Esophagus muscularis mucosa (tissue), 4 donors: ENCODE measurements around the gene SYNGAP1. TPM values are rescaled to one million over a fixed set of nuclear protein-coding genes. Genes with fewer than 3 reads are reported as not detected.

Source experiments
- DNase-seq: peaks from one replicate; pipeline ENCODE4 v3.0.0-alpha.2; 2017; ENCODE audit errors: extremely low spot score
- H3K27ac ChIP-seq, 4 donors: fragments of 200-600 bp; sonication (generic); replicated peaks in 1 of 4; 1 replicate in 3 of 4; 2 replicates in 1 of 4; pipeline ENCODE4 v1.5.1; 2016 to 2019; ENCODE audit warnings: mild to moderate bottlenecking in 1 of 4
- H3K27me3 ChIP-seq, 4 donors: fragments of 200-600 bp; sonication (generic); one replicate each; pipeline versions ENCODE4 v1.5.1 to v1.6.0; 2016 to 2019
- H3K36me3 ChIP-seq, 4 donors: fragments of 200-600 bp; sonication (generic); one replicate each; pipeline ENCODE4 v1.5.1; 2016 to 2019
- H3K4me1 ChIP-seq, 4 donors: fragments of 200-600 bp; sonication (generic); one replicate each; pipeline ENCODE4 v1.5.1; 2016 to 2019
- H3K4me3 ChIP-seq, 4 donors: fragments of 200-600 bp; sonication (generic); 1 replicate in 2 of 4; 2 replicates in 2 of 4; pipeline ENCODE4 v1.5.1; 2016 to 2019; ENCODE audit warnings: mild to moderate bottlenecking in 4 of 4, moderate library complexity in 1 of 4
- H3K9me3 ChIP-seq, 4 donors: fragments of 200-600 bp; sonication (generic); 1 replicate in 3 of 4; 2 replicates in 1 of 4; pipeline ENCODE4 v1.5.1; 2016 to 2019
- EP300 ChIP-seq: sonication (generic); formaldehyde crosslinking; IDR thresholded peaks from one replicate; pipeline ENCODE4 v1.6.1; 2017; ENCODE audit warnings: antibody characterized with exemption
- POLR2A ChIP-seq: fragments of 450-650 bp; IDR thresholded peaks from one replicate; pipeline ENCODE4 v1.6.1; 2017; ENCODE audit warnings: antibody characterized with exemption, moderate library complexity, mild to moderate bottlenecking, low read depth
- POLR2AphosphoS5 ChIP-seq, 2 donors: sonication (generic); formaldehyde crosslinking; IDR thresholded peaks; one replicate each; pipeline ENCODE4 v1.6.1; 2017; ENCODE audit warnings: antibody characterized with exemption in 2 of 2
- WGBS: methylation state at CpG from one replicate; pipeline ENCODE4 v1.1.5; 2018; 5-methylcytosine and 5-hydroxymethylcytosine counted together
- intact Hi-C: fragments of 100-400 bp; cut with DNase I; formaldehyde crosslinking; loops from one replicate; pipeline ENCODE4 v1.15.1; 2023
- total RNA-seq, 4 donors: library from RNA; depleted of rRNA; stranded (reverse); fragments of >200 nt; gene quantifications; one replicate each; pipeline versions ENCODE4 v1.1.0 to v1.2.1, GENCODE V29; 2016
- TF ChIP-seq, protein P1 (sequence below), 3 experiments: fragments of 200-600 bp in 2 of 3; fragments of 450-650 bp in 1 of 3; sonication (generic) in 2 of 3; IDR thresholded peaks; one replicate each; pipeline ENCODE4 v1.5.1; 2017 to 2019; ENCODE audit warnings: antibody characterized with exemption in 3 of 3, mild to moderate bottlenecking in 2 of 3, moderate library complexity in 1 of 3

Gene SYNGAP1
- total RNA-seq, 4 donors from 2014 or later: 8.0 to 17.6 (median 13.2) TPM

DNA sequence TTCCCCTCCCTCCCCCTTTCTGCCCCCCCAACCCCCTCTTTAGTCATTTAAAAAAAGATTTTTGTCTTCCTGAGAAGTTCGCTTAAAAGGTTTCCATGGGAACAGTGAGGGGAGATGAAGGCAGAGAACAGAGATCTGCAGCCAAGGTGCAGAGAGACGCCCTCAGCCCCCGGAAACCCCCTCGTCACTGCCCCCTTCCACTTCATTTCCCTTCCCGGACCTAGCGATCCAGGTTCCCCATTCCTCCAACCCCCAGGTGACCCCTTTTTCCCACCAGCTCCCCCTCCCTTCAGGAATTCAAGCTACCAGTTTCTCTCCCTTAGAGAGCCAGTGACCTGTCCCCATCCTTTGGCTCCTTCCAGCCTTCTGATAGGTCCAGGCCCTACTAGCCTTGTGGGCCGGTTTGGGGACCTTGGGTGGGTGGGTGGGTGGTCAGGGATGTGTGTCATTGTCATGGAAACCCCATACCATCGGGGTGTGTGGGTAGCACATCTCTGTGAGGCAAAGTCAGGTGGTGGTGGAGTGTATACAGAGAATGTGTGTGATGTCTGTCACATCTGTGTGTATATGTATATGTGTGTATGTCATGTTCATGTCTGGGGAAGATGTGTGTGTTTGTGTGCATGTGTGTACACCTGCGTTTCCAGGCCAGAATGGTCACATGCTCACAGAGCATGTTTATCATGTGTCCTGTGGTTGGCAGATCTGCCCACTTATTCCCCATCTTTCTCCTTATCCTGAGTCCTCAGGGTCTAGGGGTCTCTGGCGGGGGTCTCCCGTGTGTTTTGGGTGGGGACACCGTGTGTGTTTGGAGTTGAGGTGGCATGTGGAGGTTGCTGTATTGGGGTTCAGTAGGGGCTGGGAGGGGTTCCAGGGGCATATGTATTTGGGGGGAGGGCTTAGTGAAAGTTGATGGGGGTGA, 7.0 kb downstream of the SYNGAP1 start:
- Histone ChIP-seq H3K36me3 (no peaks in the 10 kb centered on the region), H3K4me3 (peak overlapping the region; percentile 62 to 75 (median 66)), H3K4me1 (peaks cover 53 to 80% (median 73%) of the 10 kb centered on the region in 4 donors), H3K27me3 (no peaks in the 10 kb centered on the region), H3K27ac (peak overlapping the region; percentile 89 to 95 (median 94)), H3K9me3 (no peaks in the 10 kb centered on the region)
- DNase-seq: no peak
- TF ChIP-seq, protein P1, sequence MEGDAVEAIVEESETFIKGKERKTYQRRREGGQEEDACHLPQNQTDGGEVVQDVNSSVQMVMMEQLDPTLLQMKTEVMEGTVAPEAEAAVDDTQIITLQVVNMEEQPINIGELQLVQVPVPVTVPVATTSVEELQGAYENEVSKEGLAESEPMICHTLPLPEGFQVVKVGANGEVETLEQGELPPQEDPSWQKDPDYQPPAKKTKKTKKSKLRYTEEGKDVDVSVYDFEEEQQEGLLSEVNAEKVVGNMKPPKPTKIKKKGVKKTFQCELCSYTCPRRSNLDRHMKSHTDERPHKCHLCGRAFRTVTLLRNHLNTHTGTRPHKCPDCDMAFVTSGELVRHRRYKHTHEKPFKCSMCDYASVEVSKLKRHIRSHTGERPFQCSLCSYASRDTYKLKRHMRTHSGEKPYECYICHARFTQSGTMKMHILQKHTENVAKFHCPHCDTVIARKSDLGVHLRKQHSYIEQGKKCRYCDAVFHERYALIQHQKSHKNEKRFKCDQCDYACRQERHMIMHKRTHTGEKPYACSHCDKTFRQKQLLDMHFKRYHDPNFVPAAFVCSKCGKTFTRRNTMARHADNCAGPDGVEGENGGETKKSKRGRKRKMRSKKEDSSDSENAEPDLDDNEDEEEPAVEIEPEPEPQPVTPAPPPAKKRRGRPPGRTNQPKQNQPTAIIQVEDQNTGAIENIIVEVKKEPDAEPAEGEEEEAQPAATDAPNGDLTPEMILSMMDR (IDR thresholded peaks at IDR 0.05): no peak
- 10% methylated on average over 12 of the region's 12 CpGs for WGBS
- intact Hi-C loops: loop anchor here (5.0 kb wide), 1 partner anchor 35 kb away; the partner anchor contains the start of gene KIFC1

DNA sequence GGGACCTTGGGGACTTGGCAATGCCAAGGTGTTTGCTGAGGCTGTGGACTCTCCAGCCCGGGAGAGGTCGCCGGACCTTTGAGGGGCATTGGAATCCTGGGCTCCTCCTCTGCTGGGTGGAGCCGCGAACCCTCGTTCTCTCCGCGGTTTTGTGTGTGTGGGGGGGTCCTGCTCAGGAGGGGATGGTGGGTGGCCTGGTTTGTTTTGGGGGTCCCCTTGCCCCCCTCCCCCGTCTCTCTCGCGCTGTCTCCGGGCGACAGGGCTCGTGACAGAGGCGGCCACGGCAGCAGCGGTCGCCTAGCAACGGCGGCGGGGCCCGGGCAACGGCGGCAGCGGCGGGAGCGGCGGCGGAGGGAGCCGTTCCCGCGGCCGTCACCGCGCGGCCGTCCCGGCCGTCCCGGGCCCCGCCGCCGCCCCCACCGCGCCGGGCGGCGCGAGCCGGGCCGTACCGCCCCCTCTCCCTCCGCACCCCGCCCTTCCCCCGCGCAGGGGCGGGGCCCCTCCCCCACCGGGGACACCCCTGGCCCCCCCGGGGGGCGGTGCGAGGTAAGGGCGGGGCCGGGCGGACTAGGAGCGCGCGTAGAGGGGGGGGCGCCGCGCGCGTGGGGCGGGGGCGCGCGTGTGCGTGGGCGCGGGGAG, 7.8 kb downstream of the SYNGAP1 start:
- Histone ChIP-seq H3K27me3 (no peaks in the 10 kb centered on the region), H3K9me3 (no peaks in the 10 kb centered on the region), H3K4me3 (peak overlapping the region; percentile 62 to 75 (median 66)), H3K4me1 (peaks cover 54 to 86% (median 81%) of the 10 kb centered on the region in 4 donors), H3K27ac (peak overlapping the region; percentile 89 to 95 (median 94)), H3K36me3 (no peaks in the 10 kb centered on the region)
- no peak for DNase-seq
- intact Hi-C loops: loop anchor here (5.0 kb wide), 1 partner anchor 35 kb away; the partner anchor contains the start of gene KIFC1
- 0% methylated on average over 15 of the region's 79 CpGs for WGBS
- TF ChIP-seq EP300: no peak
- TF ChIP-seq, protein P1 (IDR thresholded peaks at IDR 0.05): no peak
- no peak for TF ChIP-seq POLR2A
- TF ChIP-seq POLR2AphosphoS5 (IDR thresholded peaks at IDR 0.05): peak in 1 of 2 donors; percentile 25

DNA sequence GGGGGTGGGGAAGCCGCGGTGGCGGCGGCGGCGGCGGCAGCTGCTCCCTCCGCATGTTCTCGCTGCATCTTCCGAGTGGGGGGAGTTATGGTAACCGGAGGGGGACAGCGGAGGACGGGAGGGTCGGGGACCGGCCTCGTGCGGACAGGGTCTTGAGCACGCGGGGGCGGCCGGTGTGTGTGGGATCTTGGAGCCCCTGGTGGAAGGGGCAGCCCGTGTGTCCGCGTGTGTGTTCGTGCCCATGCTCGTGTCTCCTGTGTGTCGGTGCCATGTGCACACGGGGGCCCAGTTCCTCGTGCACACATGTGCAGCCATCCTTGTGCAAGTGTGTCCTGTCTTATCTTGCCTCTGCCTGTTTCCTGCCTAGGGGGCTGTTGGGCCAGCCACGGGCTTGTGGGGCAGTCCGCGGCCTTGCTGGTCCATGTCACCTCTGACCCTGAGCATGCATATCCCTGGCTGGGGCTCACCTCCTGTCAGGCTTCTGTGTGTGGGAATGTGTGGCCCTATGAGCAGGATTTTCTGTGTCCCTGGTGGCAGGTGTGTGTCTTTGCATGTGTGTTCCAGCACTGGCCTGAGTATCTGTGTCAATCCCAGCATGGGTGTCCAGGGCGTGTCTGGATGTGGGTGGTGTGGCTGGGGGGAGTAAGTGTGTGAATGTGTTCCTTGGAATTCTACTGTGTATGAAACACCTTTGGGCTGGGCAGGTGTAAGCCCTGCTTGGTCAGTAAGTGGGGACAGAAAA, 8.5 kb downstream of the SYNGAP1 start:
- TF ChIP-seq POLR2AphosphoS5 (IDR thresholded peaks at IDR 0.05): no peak
- TF ChIP-seq, protein P1 (IDR thresholded peaks at IDR 0.05): peak in 1 of 3 experiments; percentile 31
- WGBS: 9% methylated on average over 16 of the region's 33 CpGs
- no peaks in the 10 kb centered on the region for H3K9me3 ChIP-seq
- no peaks in the 10 kb centered on the region for H3K27me3 ChIP-seq
- peaks cover 54 to 92% (median 88%) of the 10 kb centered on the region in 4 donors for H3K4me1 ChIP-seq
- H3K27ac ChIP-seq: peak overlapping the region; percentile 89 to 95 (median 94)
- peak overlapping the region; percentile 62 to 75 (median 66) for H3K4me3 ChIP-seq
- intact Hi-C loops: loop anchor here (5.0 kb wide), 1 partner anchor 36 kb away; the partner anchor contains the start of gene KIFC1
- DNase-seq: no peak
- no peaks in the 10 kb centered on the region for H3K36me3 ChIP-seq

DNA sequence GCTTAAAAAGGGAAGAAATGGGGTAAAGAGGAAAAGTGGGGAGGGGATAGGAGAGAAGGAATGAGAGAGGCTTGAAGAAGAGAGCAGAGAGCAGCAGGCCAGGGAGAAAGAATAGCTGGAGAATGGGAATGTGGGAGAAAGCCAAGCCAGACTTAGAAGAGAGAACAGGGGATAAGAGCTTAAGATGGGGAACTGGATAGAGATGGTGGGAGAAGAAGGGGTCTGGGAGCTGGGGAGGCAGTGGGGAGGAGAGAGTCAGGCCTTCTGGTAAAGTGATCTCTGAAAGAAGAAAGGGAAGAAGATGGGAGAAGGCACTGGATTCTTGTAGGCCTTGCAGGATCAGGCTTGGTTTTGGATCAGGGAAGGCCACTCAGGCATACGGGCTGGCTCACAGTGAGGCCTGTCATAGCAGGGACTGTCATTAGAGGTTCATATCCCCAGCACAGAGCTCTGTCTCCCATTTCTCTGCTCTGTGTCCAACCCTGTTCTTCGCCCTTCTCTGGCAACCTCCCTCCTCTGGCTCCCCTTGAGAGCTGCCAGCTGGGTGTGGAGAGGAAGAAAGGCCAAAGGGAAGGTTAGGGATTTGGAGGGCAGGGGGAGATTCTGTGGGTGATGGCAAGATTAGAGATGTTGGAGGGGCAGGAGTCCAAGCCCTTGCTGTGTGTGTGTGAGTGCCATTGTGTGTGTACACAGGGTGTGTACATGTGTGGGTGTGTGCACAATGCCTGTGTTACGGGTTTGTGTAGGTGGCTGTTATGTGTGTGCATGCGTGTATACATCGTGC, 9.3 kb downstream of the SYNGAP1 start:
- no peak for DNase-seq
- no peak for TF ChIP-seq EP300
- TF ChIP-seq POLR2A: no peak
- no peak for TF ChIP-seq POLR2AphosphoS5 (IDR thresholded peaks at IDR 0.05)
- TF ChIP-seq, protein P1 (IDR thresholded peaks at IDR 0.05): no peak
- Histone ChIP-seq H3K9me3 (no peaks in the 10 kb centered on the region), H3K36me3 (no peaks in the 10 kb centered on the region), H3K27me3 (no peaks in the 10 kb centered on the region), H3K4me1 (peaks cover 55 to 94% (median 90%) of the 10 kb centered on the region in 4 donors), H3K4me3 (no peak overlapping the region), H3K27ac (peak overlapping the region; percentile 89 to 95 (median 94))
- intact Hi-C loops: loop anchor here (5.0 kb wide), 1 partner anchor 37 kb away; the partner anchor contains the start of gene KIFC1
- 51% methylated on average over 5 of the region's 5 CpGs for WGBS
